Thoracic aorta (tissue), 2 donors: Measurements from ENCODE around the gene SPON1. TPM values are rescaled to one million over a fixed set of nuclear protein-coding genes. Genes with fewer than 3 reads are reported as not detected.

Source experiments
- ATAC-seq: fragments of 150-250 bp; one replicate; pipeline ENCODE4 v1.8.0; 2017; ENCODE audit warnings: low read depth; ENCODE audit not compliant: insufficient number of reproducible peaks, low FRiP score
- DNase-seq: peaks from one replicate; pipeline ENCODE4 v3.0.0-alpha.2; 2020; ENCODE audit warnings: low spot score
- H3K27ac ChIP-seq, 2 donors: fragments of 200-600 bp; sonication (generic); 1 replicate in 1 of 2; 2 replicates in 1 of 2; pipeline ENCODE4 v1.5.1; 2016; ENCODE audit warnings: mild to moderate bottlenecking in 2 of 2, moderate library complexity in 2 of 2
- H3K27me3 ChIP-seq: fragments of 200-600 bp; sonication (generic); replicated peaks from 2 replicates; pipeline ENCODE4 v1.6.0; 2016; ENCODE audit warnings: mild to moderate bottlenecking; ENCODE audit not compliant: insufficient read depth
- H3K36me3 ChIP-seq: fragments of 200-600 bp; sonication (generic); one replicate; pipeline ENCODE4 v1.5.1; 2016
- H3K4me1 ChIP-seq, 2 donors: fragments of 200-600 bp; sonication (generic); 1 replicate in 1 of 2; 2 replicates in 1 of 2; pipeline versions ENCODE4 v1.5.1 to v1.6.0; 2016; ENCODE audit warnings: low read depth in 2 of 2, mild to moderate bottlenecking in 1 of 2; ENCODE audit not compliant: control insufficient read depth in 1 of 2
- H3K4me3 ChIP-seq: fragments of 200-600 bp; sonication (generic); 2 replicates; pipeline ENCODE4 v1.5.1; 2016; ENCODE audit warnings: mild to moderate bottlenecking
- H3K9me3 ChIP-seq: fragments of 200-600 bp; sonication (generic); 2 replicates; pipeline ENCODE4 v1.5.1; 2016
- CTCF ChIP-seq: fragments of 200-600 bp; sonication (generic); IDR thresholded peaks from one replicate; pipeline ENCODE4 v1.5.1; 2019; ENCODE audit warnings: antibody characterized with exemption
- total RNA-seq, 2 donors: library from RNA; depleted of rRNA; stranded (reverse); fragments of >200 nt; gene quantifications; one replicate each; pipeline versions ENCODE4 v1.1.0 to v1.2.3, GENCODE V29; 2016

Gene SPON1
- total RNA-seq, 2 donors from 2014 or later = 20.6 to 48.5 TPM

DNA sequence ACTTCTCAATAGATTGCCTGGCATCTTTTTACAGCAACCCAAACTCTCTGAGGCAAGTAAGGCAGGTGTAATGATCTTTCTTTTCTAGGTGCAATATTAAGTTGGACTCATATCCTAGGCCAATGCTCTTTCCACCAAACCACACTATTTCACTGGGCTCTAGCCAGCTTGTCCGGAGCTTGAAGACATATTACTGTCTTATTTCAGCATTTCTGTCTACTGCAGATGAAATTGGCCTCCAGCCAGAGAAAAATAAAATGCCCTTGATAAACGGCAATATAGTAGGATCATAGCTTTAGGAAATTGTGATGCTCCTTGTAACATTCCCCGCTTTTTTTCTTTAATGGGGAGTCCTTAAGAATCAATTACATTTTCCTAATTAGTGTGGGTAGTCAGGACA lies 48.1 kb downstream of the SPON1 start:
- Histone ChIP-seq H3K36me3 (no peaks in the 10 kb centered on the region), H3K9me3 (no peaks in the 10 kb centered on the region), H3K4me1 (peaks cover 0 to 8% of the 10 kb centered on the region in 2 donors), H3K27ac (no peak overlapping the region), H3K27me3 (no peaks in the 10 kb centered on the region), H3K4me3 (no peak overlapping the region)
- DNase-seq = no peak
- ATAC-seq = no peak
- TF ChIP-seq CTCF = no peak

DNA sequence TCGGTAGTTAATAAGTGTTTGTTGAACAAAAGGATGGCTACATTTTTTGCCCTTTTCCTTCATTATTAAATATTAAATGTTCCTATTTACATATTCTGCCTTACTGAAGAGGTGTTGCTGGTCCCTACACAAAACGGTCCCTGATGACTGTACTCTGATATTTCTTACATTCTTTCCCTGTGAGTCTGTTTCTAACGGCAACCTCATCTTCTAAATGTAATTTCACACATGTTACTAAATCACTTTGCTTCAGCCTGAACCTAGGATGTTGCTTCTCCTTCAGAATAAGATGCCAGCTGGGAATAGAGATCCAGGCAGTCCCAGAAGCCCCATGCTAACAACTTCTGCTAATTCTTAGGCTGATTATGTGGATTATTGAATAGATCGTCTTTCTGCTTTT lies 50.3 kb downstream of the SPON1 start:
- H3K27me3 ChIP-seq = no peaks in the 10 kb centered on the region
- no peak for DNase-seq
- H3K4me1 ChIP-seq = peaks cover 4 to 30% of the 10 kb centered on the region in 2 donors
- no peaks in the 10 kb centered on the region for H3K36me3 ChIP-seq
- ATAC-seq = no peak
- H3K4me3 ChIP-seq = no peak overlapping the region
- H3K27ac ChIP-seq = no peak overlapping the region
- no peak for TF ChIP-seq CTCF
- no peaks in the 10 kb centered on the region for H3K9me3 ChIP-seq

DNA sequence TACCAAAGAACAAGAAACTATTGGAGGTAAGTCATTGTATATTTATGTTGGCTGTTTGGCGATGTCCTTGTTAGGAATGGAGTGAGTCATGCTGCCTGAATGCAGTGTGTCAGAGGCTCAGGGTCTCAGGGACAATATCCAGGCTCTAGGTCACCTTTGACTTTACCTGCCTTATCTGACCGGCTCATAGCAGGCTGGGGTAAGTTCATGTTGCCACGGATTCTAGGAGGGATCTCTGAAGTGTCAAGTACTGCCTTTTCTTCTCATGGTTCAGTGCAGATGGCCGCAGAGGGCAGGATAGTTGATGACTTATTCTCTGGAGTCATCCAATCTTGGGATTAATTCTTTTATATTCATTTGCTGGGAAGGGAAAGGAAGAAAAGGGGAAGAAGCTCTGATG lies 53.2 kb downstream of the SPON1 start:
- Histone ChIP-seq H3K9me3 (no peaks in the 10 kb centered on the region), H3K27ac (peak overlapping the region; percentile 47 to 74), H3K36me3 (no peaks in the 10 kb centered on the region), H3K4me1 (peaks cover 4 to 31% of the 10 kb centered on the region in 2 donors), H3K27me3 (no peaks in the 10 kb centered on the region), H3K4me3 (peak overlapping the region; percentile 35)
- no peak for TF ChIP-seq CTCF
- DNase-seq (no peak), ATAC-seq (peak; percentile 86)

DNA sequence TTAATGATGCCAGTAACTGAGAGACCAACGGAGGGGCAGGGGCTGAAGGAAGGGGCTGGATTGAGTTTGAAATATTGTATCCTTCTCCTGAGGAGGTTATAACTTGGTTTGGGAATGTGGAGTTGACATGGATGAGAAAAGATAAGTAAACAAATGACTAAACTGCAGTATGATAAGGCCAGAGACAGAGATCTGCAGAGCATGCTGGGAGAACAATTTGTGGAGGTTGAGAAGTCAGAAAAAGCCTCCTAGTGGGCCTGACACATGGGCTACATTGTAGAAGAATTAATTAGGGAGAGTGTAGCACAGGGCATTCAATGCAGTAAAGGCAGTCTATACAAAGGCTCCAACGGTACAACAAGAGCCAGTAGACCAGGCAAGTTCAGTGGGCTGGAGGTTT lies 55.9 kb downstream of the SPON1 start:
- Histone ChIP-seq H3K9me3 (no peaks in the 10 kb centered on the region), H3K4me1 (peaks cover 4 to 43% of the 10 kb centered on the region in 2 donors), H3K4me3 (no peak overlapping the region), H3K36me3 (no peaks in the 10 kb centered on the region), H3K27ac (no peak overlapping the region), H3K27me3 (no peaks in the 10 kb centered on the region)
- TF ChIP-seq CTCF = no peak
- no peak for ATAC-seq
- DNase-seq = no peak

DNA sequence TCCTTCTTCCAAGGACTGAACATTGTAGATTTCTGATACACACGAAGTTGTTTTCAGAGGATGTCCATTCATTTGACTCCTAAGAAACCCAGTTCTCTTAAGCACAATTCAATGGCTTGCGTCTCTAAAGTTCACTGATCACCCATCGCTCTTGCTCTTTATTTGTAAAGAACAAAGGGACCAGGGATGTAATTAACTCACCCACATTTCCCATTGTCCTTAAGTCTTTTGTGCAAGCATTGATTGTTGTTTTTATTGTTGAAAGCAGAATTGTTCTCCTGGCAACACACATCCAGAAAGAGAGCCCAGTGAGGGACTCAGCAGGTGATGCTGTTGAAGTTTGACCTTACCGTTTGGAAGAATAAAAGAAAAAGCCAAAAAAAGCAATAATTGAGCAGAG lies 59.2 kb downstream of the SPON1 start:
- ATAC-seq = no peak
- peaks cover 0 to 26% of the 10 kb centered on the region in 2 donors for H3K4me1 ChIP-seq
- H3K27me3 ChIP-seq = no peaks in the 10 kb centered on the region

More for the DNA sequence above, 59.2 kb downstream of the SPON1 start:
- Histone ChIP-seq H3K4me3 (no peak overlapping the region), H3K27ac (no peak overlapping the region), H3K9me3 (no peaks in the 10 kb centered on the region), H3K36me3 (no peaks in the 10 kb centered on the region)
- DNase-seq = no peak
- no peak for TF ChIP-seq CTCF
